Measurements from ENCODE around the gene ABRACL.

DNA sequence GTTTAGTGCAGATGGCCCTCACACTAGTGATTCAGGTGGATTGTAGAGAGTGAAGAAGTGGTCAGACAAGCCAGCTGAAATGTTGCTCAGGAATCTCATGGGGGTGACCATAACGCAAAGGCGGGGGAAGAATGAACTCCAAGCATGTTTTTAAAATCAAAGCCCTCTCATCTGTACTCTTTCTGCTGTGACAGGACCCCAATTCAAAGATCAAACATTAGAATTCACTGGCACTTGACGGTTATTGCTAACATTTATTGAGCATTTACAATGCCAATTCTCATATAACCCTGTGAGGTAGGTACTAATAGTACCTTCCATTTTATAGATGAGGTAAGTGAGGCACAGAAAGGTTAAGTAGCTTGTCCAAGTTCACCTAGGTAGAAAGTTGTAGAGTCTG lies 15.7 kb downstream of the ABRACL start:
- TF ChIP-seq SMC3 (IDR thresholded peaks at IDR 0.05) (no peak), RFX5 (IDR thresholded peaks at IDR 0.05) (no peak), POLR2A (IDR thresholded peaks at IDR 0.05; ENCODE audit: low read length) (no peak), KDM1A (IDR thresholded peaks at IDR 0.05; ENCODE audit: low read depth) (no peak), RCOR1 (IDR thresholded peaks at IDR 0.05; ENCODE audit: low read depth, low read length) (no peak), CEBPB (IDR thresholded peaks at IDR 0.05) (no peak), RAD21 (conservative IDR thresholded peaks at IDR 0.05 in 1 of 2, IDR thresholded peaks at IDR 0.05 in 1 of 2) (no peak), CBX2 (IDR thresholded peaks at IDR 0.05; ENCODE audit: borderline replicate concordance, low read depth) (no peak)
- TF ChIP-seq, protein P1, sequence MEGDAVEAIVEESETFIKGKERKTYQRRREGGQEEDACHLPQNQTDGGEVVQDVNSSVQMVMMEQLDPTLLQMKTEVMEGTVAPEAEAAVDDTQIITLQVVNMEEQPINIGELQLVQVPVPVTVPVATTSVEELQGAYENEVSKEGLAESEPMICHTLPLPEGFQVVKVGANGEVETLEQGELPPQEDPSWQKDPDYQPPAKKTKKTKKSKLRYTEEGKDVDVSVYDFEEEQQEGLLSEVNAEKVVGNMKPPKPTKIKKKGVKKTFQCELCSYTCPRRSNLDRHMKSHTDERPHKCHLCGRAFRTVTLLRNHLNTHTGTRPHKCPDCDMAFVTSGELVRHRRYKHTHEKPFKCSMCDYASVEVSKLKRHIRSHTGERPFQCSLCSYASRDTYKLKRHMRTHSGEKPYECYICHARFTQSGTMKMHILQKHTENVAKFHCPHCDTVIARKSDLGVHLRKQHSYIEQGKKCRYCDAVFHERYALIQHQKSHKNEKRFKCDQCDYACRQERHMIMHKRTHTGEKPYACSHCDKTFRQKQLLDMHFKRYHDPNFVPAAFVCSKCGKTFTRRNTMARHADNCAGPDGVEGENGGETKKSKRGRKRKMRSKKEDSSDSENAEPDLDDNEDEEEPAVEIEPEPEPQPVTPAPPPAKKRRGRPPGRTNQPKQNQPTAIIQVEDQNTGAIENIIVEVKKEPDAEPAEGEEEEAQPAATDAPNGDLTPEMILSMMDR (IDR thresholded peaks at IDR 0.05) = no peak

All from A549 (cell line).